H1 (cell line): ENCODE results near the gene PAIP2B. TPM values are rescaled to one million over a fixed set of nuclear protein-coding genes. Genes with fewer than 3 reads are reported as not detected.

ENCODE experiments used
- CTCF ChIA-PET: fragments of 300-600 bp; sonication (Branson Sonifier 250); formaldehyde crosslinking; loops from one replicate; lab custom pipeline; 2021; ENCODE audit not compliant: partially characterized antibody; lab: Charles Lee
- POLR2A ChIA-PET: fragments of 300-600 bp; sonication (Branson Sonifier 250); formaldehyde crosslinking; loops from one replicate; lab custom pipeline; 2021; ENCODE audit warnings: inconsistent platforms; ENCODE audit not compliant: partially characterized antibody; lab: Charles Lee
- DNase-seq, 2 experiments: peaks; one replicate each; pipeline versions ENCODE4 v3.0.0 to v3.0.0-alpha.2; 2010 to 2022; ENCODE audit warnings: low spot score in 2 of 2, low read depth in 1 of 2, mixed read lengths in 1 of 2
- FAIRE-seq: peaks from 2 replicates; lab custom pipeline; 2011; peaks lifted over from hg19 to GRCh38; lab: Jason Lieb, UNC
- H2AFZ ChIP-seq: 2 replicates; pipeline ENCODE4 v1.8.1; 2012; ENCODE audit warnings: low read length, inconsistent platforms
- H2AK5ac ChIP-seq: 2 replicates; pipeline ENCODE4 v1.6.1; 2013; ENCODE audit warnings: low read depth, low read length
- H2BK120ac ChIP-seq: replicated peaks from 2 replicates; pipeline ENCODE3; 2013; ENCODE audit warnings: low read depth, low read length, inconsistent platforms
- H2BK12ac ChIP-seq: 2 replicates; pipeline ENCODE4 v1.6.1; 2013; ENCODE audit warnings: low read depth, low read length
- H2BK15ac ChIP-seq: 2 replicates; pipeline ENCODE4 v1.6.1; 2013; ENCODE audit warnings: low read length
- H2BK20ac ChIP-seq: 2 replicates; pipeline ENCODE4 v1.6.1; 2013; ENCODE audit warnings: low read length
- H2BK5ac ChIP-seq: 2 replicates; pipeline ENCODE4 v1.6.1; 2013; ENCODE audit warnings: low read depth, low read length
- H3K14ac ChIP-seq: 2 replicates; pipeline ENCODE4 v1.6.1; 2013; ENCODE audit warnings: inconsistent platforms; ENCODE audit not compliant: insufficient read length
- H3K18ac ChIP-seq: 2 replicates; pipeline ENCODE4 v1.6.1; 2013; ENCODE audit warnings: low read length; ENCODE audit errors: extremely low read depth
- H3K23ac ChIP-seq: 2 replicates; pipeline ENCODE4 v1.6.1; 2013; ENCODE audit warnings: inconsistent platforms; ENCODE audit not compliant: insufficient read length
- H3K23me2 ChIP-seq: 2 replicates; pipeline ENCODE4 v1.6.1; 2013; ENCODE audit warnings: low read depth, low read length
- H3K27ac ChIP-seq: 2 replicates; pipeline ENCODE4 v1.6.1; 2011; ENCODE audit warnings: low read depth, low read length, inconsistent platforms
- H3K27me3 ChIP-seq, 4 experiments: replicated peaks in 1 of 4; 1 replicate in 1 of 4; 2 replicates in 3 of 4; pipeline versions ENCODE4 v1.6.1 to v1.8.1; 2011 to 2013; ENCODE audit warnings: low read length in 3 of 4, mild to moderate bottlenecking in 3 of 4, inconsistent platforms in 2 of 4, mixed read lengths in 2 of 4, moderate library complexity in 1 of 4; ENCODE audit not compliant: control insufficient read depth in 3 of 4, insufficient read depth in 3 of 4; ENCODE audit errors: extremely low read depth in 1 of 4
- H3K36me3 ChIP-seq, 4 experiments: 2 replicates each; pipeline versions ENCODE4 v1.6.1 to v1.8.1; 2011 to 2013; ENCODE audit warnings: mild to moderate bottlenecking in 4 of 4, low read length in 3 of 4, moderate library complexity in 2 of 4, control low read depth in 1 of 4, inconsistent platforms in 1 of 4; ENCODE audit not compliant: insufficient read depth in 4 of 4, control insufficient read depth in 2 of 4
- H3K4ac ChIP-seq: replicated peaks from 2 replicates; pipeline ENCODE3; 2013; ENCODE audit warnings: low read length, low read depth, mixed read lengths, inconsistent platforms; ENCODE audit not compliant: insufficient read length
- H3K4me1 ChIP-seq, 4 experiments: replicated peaks in 1 of 4; 1 replicate in 1 of 4; 2 replicates in 3 of 4; pipeline versions ENCODE4 v1.6.1 to v1.8.1; 2011 to 2013; ENCODE audit warnings: low read length in 3 of 4, inconsistent platforms in 2 of 4, mixed read lengths in 1 of 4; ENCODE audit not compliant: insufficient read depth in 4 of 4, control insufficient read depth in 3 of 4
- H3K4me2 ChIP-seq, 2 experiments: 2 replicates each; pipeline versions ENCODE4 v1.6.1 to v1.8.1; 2011 to 2013; ENCODE audit warnings: low read depth in 2 of 2, low read length in 2 of 2, control low read depth in 1 of 2, inconsistent platforms in 1 of 2, mild to moderate bottlenecking in 1 of 2; ENCODE audit not compliant: insufficient read depth in 1 of 2
- H3K4me3 ChIP-seq, 4 experiments: fragments of 200-600, 300-600 bp in 1 of 4; sonication (generic), shearing (Covaris generic), sonication (Bioruptor Twin) in 1 of 4; 2 replicates each; pipeline versions ENCODE4 v1.5.1 to v1.8.1; 2011 to 2016; ENCODE audit warnings: low read length in 4 of 4, low read depth in 3 of 4, control low read depth in 2 of 4, inconsistent platforms in 2 of 4, mild to moderate bottlenecking in 2 of 4, mixed read lengths in 1 of 4, moderate library complexity in 1 of 4; ENCODE audit not compliant: insufficient read depth in 2 of 4; ENCODE audit errors: extremely low read depth in 1 of 4
- H3K56ac ChIP-seq: replicated peaks from 2 replicates; pipeline ENCODE3; 2013; ENCODE audit warnings: low read depth, mild to moderate bottlenecking, mixed read lengths, low read length, inconsistent platforms; ENCODE audit not compliant: insufficient read length
- H3K79me1 ChIP-seq: 2 replicates; pipeline ENCODE4 v1.6.1; 2013; ENCODE audit warnings: low read depth, low read length, control low read depth
- H3K79me2 ChIP-seq, 2 experiments: 2 replicates each; pipeline versions ENCODE4 v1.6.1 to v1.8.1; 2012 to 2013; ENCODE audit warnings: low read length in 2 of 2, mild to moderate bottlenecking in 2 of 2, inconsistent platforms in 1 of 2; ENCODE audit not compliant: insufficient read depth in 2 of 2, control insufficient read depth in 1 of 2
- H3K9ac ChIP-seq, 4 experiments: replicated peaks in 1 of 4; 1 replicate in 1 of 4; 2 replicates in 3 of 4; pipeline versions ENCODE4 v1.6.1 to v1.8.1; 2011 to 2013; ENCODE audit warnings: low read depth in 3 of 4, low read length in 3 of 4, control low read depth in 2 of 4, mild to moderate bottlenecking in 2 of 4, moderate library complexity in 2 of 4, inconsistent platforms in 1 of 4; ENCODE audit errors: extremely low read depth in 1 of 4
- H3K9me3 ChIP-seq, 2 experiments: 2 replicates each; pipeline versions ENCODE4 v1.6.1 to v1.8.1; 2012 to 2013; ENCODE audit warnings: mild to moderate bottlenecking in 2 of 2, moderate library complexity in 2 of 2, control low read depth in 1 of 2, inconsistent platforms in 1 of 2, low read depth in 1 of 2, low read length in 1 of 2, mixed read lengths in 1 of 2; ENCODE audit not compliant: insufficient read depth in 2 of 2
- H4K20me1 ChIP-seq, 2 experiments: replicated peaks in 1 of 2; 2 replicates each; pipeline versions ENCODE3 to v1.8.1; 2011 to 2013; ENCODE audit warnings: inconsistent platforms in 2 of 2, low read length in 2 of 2, mild to moderate bottlenecking in 1 of 2; ENCODE audit not compliant: insufficient read depth in 2 of 2, control insufficient read depth in 1 of 2
- H4K5ac ChIP-seq: 2 replicates; pipeline ENCODE4 v1.6.1; 2013; ENCODE audit warnings: low read length, low read depth, mixed read lengths, inconsistent platforms; ENCODE audit not compliant: insufficient read length
- H4K8ac ChIP-seq: 2 replicates; pipeline ENCODE4 v1.8.0; 2013; ENCODE audit warnings: mild to moderate bottlenecking, moderate library complexity, low read length, inconsistent platforms; ENCODE audit not compliant: insufficient read depth; ENCODE audit errors: extremely low read depth
- H4K91ac ChIP-seq: replicated peaks from 2 replicates; pipeline ENCODE3; 2013; ENCODE audit warnings: low read length, mixed read lengths, inconsistent platforms; ENCODE audit not compliant: insufficient read length
- MAFK ChIP-seq: IDR thresholded peaks from 2 replicates; pipeline ENCODE4 v1.6.1; 2012; ENCODE audit warnings: low read depth, mild to moderate bottlenecking, improper control_type of control experiment, low read length
- RNF2 ChIP-seq: fragments of 200-900, 300-1000 bp; sonication (generic); IDR thresholded peaks from 2 replicates; pipeline ENCODE4 v1.7.1; 2016; ENCODE audit warnings: borderline replicate concordance, low read depth, mild to moderate bottlenecking, antibody characterized with exemption, low read length; ENCODE audit not compliant: poor library complexity, severe bottlenecking; ENCODE audit errors: missing control alignments
- TCF12 ChIP-seq: IDR thresholded peaks from 2 replicates; pipeline ENCODE4 v1.6.1; 2011; ENCODE audit warnings: low read depth, mild to moderate bottlenecking, low read length
- WGBS, 2 experiments: shearing (Covaris generic) in 1 of 2; methylation state at CpG; one replicate each; pipeline versions ENCODE4 v1.1.6 to v1.1.7; 2013 to 2015; ENCODE audit warnings: low lambda C conversion rate in 2 of 2, mixed read lengths in 2 of 2, inconsistent platforms in 1 of 2, low coverage in 1 of 2, missing lambda C conversion rate in 1 of 2; ENCODE audit not compliant: insufficient replicate concordance in 2 of 2, insufficient coverage in 1 of 2, insufficient read length in 1 of 2; ENCODE audit errors: extremely low coverage in 1 of 2, missing lambda C conversion rate in 1 of 2; 5-methylcytosine and 5-hydroxymethylcytosine counted together
- polyA plus RNA-seq, 7 experiments: library from polyadenylated mRNA; depleted of rRNA in 3 of 7; stranded (reverse) in 5 of 7; unstranded in 2 of 7; fragments of >200 nt in 5 of 7; fragments of 200-250 nt in 2 of 7; gene quantifications; 1 replicate in 5 of 7; 2 replicates in 1 of 7; 4 replicates in 1 of 7; pipeline versions ENCODE4 v1.2.1 to v1.2.3, GENCODE V29; 2011 to 2013; ENCODE audit warnings: missing spikeins in 2 of 7, mixed read lengths in 2 of 7
- total RNA-seq: library from RNA; stranded (reverse); fragmentation: NEBNext Ultra II Directional; extraction: Animal tissue kit (Norgen Biotek cat#: 25700); gene quantifications from 2 replicates; pipeline ENCODE4 v1.2.1, GENCODE V29; 2021

Gene PAIP2B
- total and polyA plus RNA-seq, 2 of the 8 experiments (the other 6 are each of a cell fraction or from before 2014, with no cell fraction given) = 8.4 to 31.3 TPM

GRCh38 chr2:71253476-71253875 is 26.6 kb upstream of the PAIP2B start:
- Histone ChIP-seq H2BK120ac (no peak overlapping the region), H2BK12ac (no peak overlapping the region), H3K4me3 (no peak overlapping the region), H3K14ac (no peak overlapping the region), H4K8ac (no peak overlapping the region), H3K79me2 (no peaks in the 10 kb centered on the region), H3K23ac (no peak overlapping the region), H3K9me3 (peaks cover 0 to 4% of the 10 kb centered on the region in 2 experiments; a peak in 1 of 4 replicates), H3K36me3 (no peaks in the 10 kb centered on the region), H3K27me3 (no peaks in the 10 kb centered on the region), H3K4me1 (peaks cover 0 to 2% (median 0%) of the 10 kb centered on the region in 4 experiments; a peak in 1 of 7 replicates), H3K4ac (no peak overlapping the region), H2BK20ac (no peak overlapping the region), H2AK5ac (no peak overlapping the region), H3K4me2 (no peak overlapping the region), H4K5ac (no peak overlapping the region), H3K27ac (no peak overlapping the region), H2BK5ac (no peak overlapping the region), H2AFZ (no peak overlapping the region), H4K91ac (no peak overlapping the region), H3K56ac (no peak overlapping the region), H4K20me1 (no peaks in the 10 kb centered on the region), H3K79me1 (no peaks in the 10 kb centered on the region), H2BK15ac (no peak overlapping the region), H3K23me2 (no peaks in the 10 kb centered on the region), H3K9ac (no peak overlapping the region), H3K18ac (no peak overlapping the region)
- WGBS, 2 experiments = 63% methylated on average over 1 of the region's 1 CpG; no CpG with 5 or more reads in 1 of the 2 experiments
- ChIA-PET CTCF (interaction anchor here (0.9 to 1.5 kb wide), 3 partner anchors 9 to 29 kb away, joined by 3 to 5 read pairs (median 4); no protein-coding TSS in a partner anchor), POLR2A (no interaction called here)
- no peak for FAIRE-seq
- DNase-seq = no peak
- TF ChIP-seq TCF12 (no peak), RNF2 (no peak), MAFK (no peak)
